OCI-LY3 (cell line): Measurements from ENCODE around the gene NECAB2.

Experiments used
- H2AFZ ChIP-seq: fragments of 200-600, 300-600 bp; shearing (Covaris generic); 2 replicates; pipeline ENCODE4 v1.6.0; 2014; ENCODE audit warnings: antibody characterized with exemption, low read depth, low read length
- H3K27ac ChIP-seq: fragments of 200-600, 300-600 bp; sonication (generic); 2 replicates; pipeline ENCODE4 v1.5.1; 2014; ENCODE audit warnings: mild to moderate bottlenecking, low read length, moderate library complexity, mixed read lengths
- H3K27me3 ChIP-seq: fragments of 200-600, 300-600 bp; sonication (generic); 2 replicates; pipeline ENCODE4 v1.6.1; 2014; ENCODE audit warnings: low read depth, low read length, mixed read lengths
- H3K36me3 ChIP-seq: fragments of 200-600, 300-600 bp; sonication (generic); replicated peaks from 2 replicates; pipeline ENCODE3; 2014; ENCODE audit warnings: low read depth, low read length, mixed read lengths
- H3K4me1 ChIP-seq: fragments of 300-600, 200-600 bp; sonication (generic); 2 replicates; pipeline ENCODE4 v1.6.1; 2014; ENCODE audit warnings: low read length, mixed read lengths
- H3K4me2 ChIP-seq: fragments of 200-600, 300-600 bp; sonication (generic); 2 replicates; pipeline ENCODE4 v1.6.1; 2014; ENCODE audit warnings: low read length, mixed read lengths
- H3K4me3 ChIP-seq: fragments of 300-600, 200-600 bp; sonication (generic); 2 replicates; pipeline ENCODE4 v1.5.1; 2014; ENCODE audit warnings: antibody characterized with exemption, mild to moderate bottlenecking, low read length, moderate library complexity
- H3K79me2 ChIP-seq: fragments of 300-600, 200-600 bp; shearing (Covaris generic); 2 replicates; pipeline ENCODE4 v1.6.1; 2014; ENCODE audit warnings: mild to moderate bottlenecking, low read length, mixed read lengths
- H3K9ac ChIP-seq: fragments of 300-600, 200-600 bp; shearing (Covaris generic); 2 replicates; pipeline ENCODE4 v1.6.0; 2014; ENCODE audit warnings: mild to moderate bottlenecking, low read length, moderate library complexity
- H3K9me3 ChIP-seq: fragments of 200-600, 300-600 bp; shearing (Covaris generic); 2 replicates; pipeline ENCODE4 v1.6.1; 2014; ENCODE audit warnings: low read length, mixed read lengths; ENCODE audit not compliant: insufficient read depth
- H4K20me1 ChIP-seq: fragments of 200-600, 300-600 bp; sonication (generic); 2 replicates; pipeline ENCODE4 v1.6.1; 2016; ENCODE audit warnings: low read length, mixed read lengths; ENCODE audit not compliant: insufficient read depth
- EZH2phosphoT487 ChIP-seq: fragments of 200-600 bp; shearing (Covaris generic); IDR thresholded peaks from 2 replicates; pipeline ENCODE4 v1.6.1; 2018; ENCODE audit warnings: antibody characterized with exemption, mixed run types, low read depth
- TF ChIP-seq, protein P1 (sequence below): fragments of 200-600, 300-600 bp; sonication (generic); IDR thresholded peaks from 2 replicates; pipeline ENCODE4 v1.5.1; 2014; ENCODE audit warnings: antibody characterized with exemption, low read length, low read depth

NECAB2 gene

DNA sequence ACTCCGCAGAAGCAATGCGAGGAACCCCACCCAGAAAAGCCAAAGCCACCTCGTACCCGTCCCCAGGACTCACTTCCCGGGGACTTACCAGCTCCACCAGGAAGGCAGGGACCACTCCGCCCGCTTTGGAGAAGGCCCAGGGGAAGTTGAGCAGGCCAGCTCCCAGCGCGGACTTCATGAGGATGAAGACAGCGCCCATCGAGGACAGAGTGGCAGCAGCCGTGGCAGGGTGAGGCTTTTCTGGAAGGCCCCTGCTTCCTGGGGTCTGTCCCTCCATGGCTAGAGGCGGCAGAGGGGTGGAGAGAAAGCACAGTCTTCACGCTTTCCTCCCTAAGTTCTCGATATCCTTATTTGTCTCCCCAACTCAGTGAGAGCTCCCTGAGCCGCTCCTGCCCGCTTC, 73.8 kb downstream of the NECAB2 start:
- H3K79me2 ChIP-seq: no peaks in the 10 kb centered on the region
- H4K20me1 ChIP-seq: no peaks in the 10 kb centered on the region
- no peak overlapping the region for H3K4me3 ChIP-seq
- no peaks in the 10 kb centered on the region for H3K4me1 ChIP-seq
- H3K4me2 ChIP-seq: no peak overlapping the region
- H3K9me3 ChIP-seq: no peaks in the 10 kb centered on the region
- no peaks in the 10 kb centered on the region; the same call in none of the 2 replicates for H3K27me3 ChIP-seq
- H2AFZ ChIP-seq: no peak overlapping the region
- H3K27ac ChIP-seq: no peak overlapping the region
- no peaks in the 10 kb centered on the region for H3K36me3 ChIP-seq
- no peak for TF ChIP-seq EZH2phosphoT487
- TF ChIP-seq, protein P1, sequence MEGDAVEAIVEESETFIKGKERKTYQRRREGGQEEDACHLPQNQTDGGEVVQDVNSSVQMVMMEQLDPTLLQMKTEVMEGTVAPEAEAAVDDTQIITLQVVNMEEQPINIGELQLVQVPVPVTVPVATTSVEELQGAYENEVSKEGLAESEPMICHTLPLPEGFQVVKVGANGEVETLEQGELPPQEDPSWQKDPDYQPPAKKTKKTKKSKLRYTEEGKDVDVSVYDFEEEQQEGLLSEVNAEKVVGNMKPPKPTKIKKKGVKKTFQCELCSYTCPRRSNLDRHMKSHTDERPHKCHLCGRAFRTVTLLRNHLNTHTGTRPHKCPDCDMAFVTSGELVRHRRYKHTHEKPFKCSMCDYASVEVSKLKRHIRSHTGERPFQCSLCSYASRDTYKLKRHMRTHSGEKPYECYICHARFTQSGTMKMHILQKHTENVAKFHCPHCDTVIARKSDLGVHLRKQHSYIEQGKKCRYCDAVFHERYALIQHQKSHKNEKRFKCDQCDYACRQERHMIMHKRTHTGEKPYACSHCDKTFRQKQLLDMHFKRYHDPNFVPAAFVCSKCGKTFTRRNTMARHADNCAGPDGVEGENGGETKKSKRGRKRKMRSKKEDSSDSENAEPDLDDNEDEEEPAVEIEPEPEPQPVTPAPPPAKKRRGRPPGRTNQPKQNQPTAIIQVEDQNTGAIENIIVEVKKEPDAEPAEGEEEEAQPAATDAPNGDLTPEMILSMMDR: no peak
- no peak overlapping the region for H3K9ac ChIP-seq

DNA sequence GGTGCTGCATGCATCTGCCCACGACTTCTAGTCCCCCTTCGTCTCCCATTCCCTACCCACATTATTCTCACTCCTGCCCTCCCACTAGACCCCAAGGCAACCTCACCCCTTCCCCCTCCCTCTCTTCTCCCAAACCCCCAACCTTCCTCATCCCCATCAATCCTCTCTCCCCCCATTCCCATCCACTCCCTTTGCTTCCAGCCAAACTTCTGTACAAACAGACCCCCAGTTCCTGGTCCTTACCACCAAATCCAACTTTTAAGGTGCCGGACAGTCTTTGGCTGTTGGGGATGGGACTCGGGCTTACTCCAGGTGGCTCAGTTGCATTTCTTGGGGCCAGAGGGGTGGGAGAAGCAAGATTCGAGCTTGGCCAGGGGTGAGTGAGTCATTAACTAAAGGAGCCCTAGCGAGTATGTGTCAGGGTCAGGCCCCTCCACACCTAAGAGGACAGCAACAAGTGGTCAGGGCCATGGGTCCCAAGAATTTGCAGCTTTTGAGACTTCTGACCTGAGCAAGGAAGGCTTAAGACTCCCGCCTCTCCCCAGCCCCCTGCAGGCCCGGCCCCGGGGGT, 74.3 kb downstream of the NECAB2 start, which contains the start of gene SLC38A8:
TSS of gene SLC38A8 (minus strand) at position 488 of the 571 bp plus-strand sequence. CDS start 638 bp downstream, outside the sequence.
- Histone ChIP-seq H3K4me3 (no peak within 1 kb of the TSS), H3K27ac (no peak within 1 kb of the TSS), H3K9me3 (no peaks in the 10 kb centered on the region), H4K20me1 (no peaks in the 10 kb centered on the region), H3K9ac (no peak within 1 kb of the TSS), H3K4me1 (no peaks in the 10 kb centered on the region), H3K4me2 (no peak within 1 kb of the TSS), H3K27me3 (no peaks in the 10 kb centered on the region; the same call in none of the 2 replicates), H3K36me3 (no peaks in the 10 kb centered on the region), H3K79me2 (no peaks in the 10 kb centered on the region), H2AFZ (no peak within 1 kb of the TSS)
- no peak for TF ChIP-seq EZH2phosphoT487
- TF ChIP-seq, protein P1: no peak

DNA sequence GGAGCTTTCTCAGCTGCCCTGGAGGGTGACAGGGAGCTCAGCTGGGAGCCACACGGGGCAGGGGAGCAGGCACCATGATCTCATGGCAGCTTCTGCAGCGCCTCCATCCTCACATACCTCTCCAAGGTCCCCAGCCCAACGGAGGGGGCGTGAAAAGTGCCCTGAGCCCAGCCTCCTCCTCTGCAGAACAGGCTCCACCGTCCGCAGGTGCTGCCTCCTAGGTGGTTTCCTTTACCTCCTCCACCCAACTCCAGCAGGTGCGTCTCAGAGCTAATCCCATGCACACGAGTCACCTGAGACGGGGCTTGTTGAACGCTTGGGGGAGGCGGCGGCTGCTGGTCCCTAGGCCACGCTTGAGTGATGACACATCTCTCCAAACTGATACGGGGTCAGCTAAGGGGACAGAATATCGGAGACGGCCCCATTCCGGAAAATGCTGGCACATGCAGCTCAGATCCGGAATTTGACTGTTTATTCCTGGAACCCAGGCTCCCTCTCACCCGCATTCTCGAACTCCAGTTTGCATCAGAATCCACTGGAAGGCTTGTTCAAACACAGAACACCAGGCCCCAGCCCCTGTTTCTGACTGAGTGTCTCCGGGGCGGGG, 74.9 kb downstream of the NECAB2 start:
- Histone ChIP-seq H3K9ac (no peak overlapping the region), H3K4me1 (no peaks in the 10 kb centered on the region), H3K4me3 (no peak overlapping the region), H3K9me3 (no peaks in the 10 kb centered on the region), H3K36me3 (no peaks in the 10 kb centered on the region), H4K20me1 (no peaks in the 10 kb centered on the region), H3K27ac (no peak overlapping the region), H3K79me2 (no peaks in the 10 kb centered on the region), H2AFZ (no peak overlapping the region), H3K4me2 (no peak overlapping the region), H3K27me3 (no peaks in the 10 kb centered on the region; the same call in none of the 2 replicates)
- TF ChIP-seq EZH2phosphoT487: no peak
- TF ChIP-seq, protein P1: no peak

DNA sequence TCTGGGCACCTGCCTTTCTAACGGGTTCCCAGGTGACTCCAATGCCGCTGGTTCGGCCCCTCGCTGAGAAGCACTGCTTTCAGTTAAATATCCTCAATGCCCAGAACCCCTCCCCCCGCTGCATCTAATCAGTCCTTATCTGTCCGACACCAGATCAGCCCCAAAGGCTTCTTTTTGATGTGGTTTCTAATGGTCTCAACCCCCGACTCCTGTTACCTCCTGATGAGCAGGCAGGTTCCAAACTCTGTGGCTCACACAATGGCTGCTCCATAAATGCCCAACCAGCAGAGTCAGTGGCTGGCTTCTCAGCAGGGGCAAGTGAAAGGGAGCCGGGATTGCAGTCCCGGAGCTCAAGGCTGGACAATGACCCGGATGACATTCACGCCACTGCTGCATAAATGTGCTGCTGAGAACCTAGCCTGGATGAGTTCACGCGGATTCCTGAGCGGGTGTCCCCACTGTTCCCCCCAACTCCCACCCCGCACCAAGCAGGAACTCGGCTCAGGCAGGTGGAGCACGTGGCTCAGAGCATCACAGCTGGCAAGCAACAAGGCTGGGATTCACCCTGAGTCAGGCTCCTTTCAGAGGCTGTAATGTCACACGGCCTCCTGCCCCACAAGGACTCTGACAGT, 75.6 kb downstream of the NECAB2 start:
- Histone ChIP-seq H3K4me1 (no peaks in the 10 kb centered on the region), H4K20me1 (no peaks in the 10 kb centered on the region), H3K79me2 (no peaks in the 10 kb centered on the region), H3K4me3 (no peak overlapping the region), H3K27ac (no peak overlapping the region), H3K9me3 (no peaks in the 10 kb centered on the region), H3K9ac (no peak overlapping the region), H2AFZ (no peak overlapping the region), H3K4me2 (no peak overlapping the region), H3K27me3 (no peaks in the 10 kb centered on the region; the same call in none of the 2 replicates), H3K36me3 (no peaks in the 10 kb centered on the region)
- TF ChIP-seq, protein P1: no peak
- no peak for TF ChIP-seq EZH2phosphoT487
